ENCODE data around the gene HDAC11. TPM values are rescaled to one million over a fixed set of nuclear protein-coding genes. Genes with fewer than 3 reads are reported as not detected.

HDAC11 gene
- total and polyA plus RNA-seq, 7 donors, result 9.2 to 29.6 (median 22.3) TPM

DNA sequence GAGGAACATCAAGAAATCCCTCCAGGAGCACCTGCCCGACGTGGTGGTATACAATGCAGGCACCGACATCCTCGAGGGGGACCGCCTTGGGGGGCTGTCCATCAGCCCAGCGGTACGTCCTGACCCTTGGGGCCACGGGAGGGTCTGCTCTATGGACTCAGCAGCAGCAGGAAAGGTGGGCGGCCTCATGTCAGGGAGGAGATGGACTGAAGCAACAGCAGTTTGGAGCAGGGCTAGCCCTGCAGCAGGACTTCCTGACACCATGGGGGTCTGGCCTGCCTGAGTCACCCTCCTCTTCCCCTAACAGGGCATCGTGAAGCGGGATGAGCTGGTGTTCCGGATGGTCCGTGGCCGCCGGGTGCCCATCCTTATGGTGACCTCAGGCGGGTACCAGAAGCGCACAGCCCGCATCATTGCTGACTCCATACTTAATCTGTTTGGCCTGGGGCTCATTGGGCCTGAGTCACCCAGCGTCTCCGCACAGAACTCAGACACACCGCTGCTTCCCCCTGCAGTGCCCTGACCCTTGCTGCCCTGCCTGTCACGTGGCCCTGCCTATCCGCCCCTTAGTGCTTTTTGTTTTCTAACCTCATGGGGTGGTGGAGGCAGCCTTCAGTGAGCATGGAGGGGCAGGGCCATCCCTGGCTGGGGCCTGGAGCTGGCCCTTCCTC lies 24.2 kb downstream of the HDAC11 start:
- 91 to 97% (median 94%) methylated on average over 22 to 23 of the region's 23 CpGs for WGBS, 3 donors
- H3K27ac ChIP-seq, result no peak overlapping the region
- DNase-seq, result peak in 1 of 2 donors; percentile 36
- no peak overlapping the region for H3K4me3 ChIP-seq
- no peaks in the 10 kb centered on the region for H3K27me3 ChIP-seq (ENCODE audit: insufficient read depth in 3 of 3, low read length in 2 of 3)
- intact Hi-C loops (cut with DNase I), result no loop called here
- H3K9me3 ChIP-seq, result no peaks in the 10 kb centered on the region
- ATAC-seq, result no peak
- peaks cover 0 to 18% of the 10 kb centered on the region in 2 donors for H3K36me3 ChIP-seq (ENCODE audit: insufficient read depth in 1 of 2, low read depth in 1 of 2)
- TF ChIP-seq, protein P1, sequence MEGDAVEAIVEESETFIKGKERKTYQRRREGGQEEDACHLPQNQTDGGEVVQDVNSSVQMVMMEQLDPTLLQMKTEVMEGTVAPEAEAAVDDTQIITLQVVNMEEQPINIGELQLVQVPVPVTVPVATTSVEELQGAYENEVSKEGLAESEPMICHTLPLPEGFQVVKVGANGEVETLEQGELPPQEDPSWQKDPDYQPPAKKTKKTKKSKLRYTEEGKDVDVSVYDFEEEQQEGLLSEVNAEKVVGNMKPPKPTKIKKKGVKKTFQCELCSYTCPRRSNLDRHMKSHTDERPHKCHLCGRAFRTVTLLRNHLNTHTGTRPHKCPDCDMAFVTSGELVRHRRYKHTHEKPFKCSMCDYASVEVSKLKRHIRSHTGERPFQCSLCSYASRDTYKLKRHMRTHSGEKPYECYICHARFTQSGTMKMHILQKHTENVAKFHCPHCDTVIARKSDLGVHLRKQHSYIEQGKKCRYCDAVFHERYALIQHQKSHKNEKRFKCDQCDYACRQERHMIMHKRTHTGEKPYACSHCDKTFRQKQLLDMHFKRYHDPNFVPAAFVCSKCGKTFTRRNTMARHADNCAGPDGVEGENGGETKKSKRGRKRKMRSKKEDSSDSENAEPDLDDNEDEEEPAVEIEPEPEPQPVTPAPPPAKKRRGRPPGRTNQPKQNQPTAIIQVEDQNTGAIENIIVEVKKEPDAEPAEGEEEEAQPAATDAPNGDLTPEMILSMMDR (IDR thresholded peaks at IDR 0.05), result no peak
- H3K4me1 ChIP-seq, result peaks cover 4% of the 10 kb centered on the region

GRCh38 chr3:13505147-13506130 lies 25.3 kb downstream of the HDAC11 start:
- H3K9me3 ChIP-seq, result no peaks in the 10 kb centered on the region
- intact Hi-C loops (cut with DNase I), result no loop called here
- no peak overlapping the region for H3K4me3 ChIP-seq
- TF ChIP-seq, protein P1 (IDR thresholded peaks at IDR 0.05), result no peak
- peaks cover 0 to 17% of the 10 kb centered on the region in 2 donors for H3K36me3 ChIP-seq (ENCODE audit: insufficient read depth in 1 of 2, low read depth in 1 of 2)
- H3K27ac ChIP-seq, result no peak overlapping the region
- DNase-seq (peak in 1 of 2 donors; percentile 40), ATAC-seq (no peak)
- H3K27me3 ChIP-seq (ENCODE audit: insufficient read depth in 3 of 3, low read length in 2 of 3), result no peaks in the 10 kb centered on the region
- H3K4me1 ChIP-seq, result peaks cover 4% of the 10 kb centered on the region
- 93 to 96% (median 95%) methylated on average over 14 to 16 of the region's 16 CpGs for WGBS, 3 donors

DNA sequence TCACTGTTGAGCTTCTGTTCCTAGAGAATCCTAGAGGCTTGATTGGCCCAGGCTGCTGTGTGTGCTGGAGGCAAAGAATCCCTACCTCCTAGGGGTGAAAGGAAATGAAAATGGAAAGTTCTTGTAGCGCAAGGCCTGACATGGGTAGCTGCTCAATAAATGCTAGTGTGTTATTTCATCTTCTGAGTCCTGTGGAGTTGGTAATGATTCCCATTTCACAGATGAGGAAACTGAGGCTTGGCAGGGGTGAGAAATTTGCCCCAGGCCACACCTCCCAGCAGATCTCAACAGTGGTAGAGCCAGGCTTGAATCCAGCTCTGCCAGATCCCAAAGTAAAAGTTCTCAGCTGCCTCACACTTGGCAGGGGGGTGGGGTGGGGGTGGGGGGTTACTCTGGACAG lies 26.1 kb downstream of the HDAC11 start:
- Histone ChIP-seq H3K27me3 (ENCODE audit: insufficient read depth in 3 of 3, low read length in 2 of 3) (no peaks in the 10 kb centered on the region), H3K4me1 (peaks cover 4% of the 10 kb centered on the region), H3K36me3 (ENCODE audit: insufficient read depth in 1 of 2, low read depth in 1 of 2) (peaks cover 0 to 15% of the 10 kb centered on the region in 2 donors), H3K27ac (no peak overlapping the region), H3K9me3 (no peaks in the 10 kb centered on the region), H3K4me3 (no peak overlapping the region)
- TF ChIP-seq, protein P1 (IDR thresholded peaks at IDR 0.05), result no peak
- 100% methylated on average over 1 of the region's 1 CpG for WGBS, 3 donors
- ATAC-seq (no peak), DNase-seq (no peak)
- intact Hi-C loops (cut with DNase I), result no loop called here

DNA sequence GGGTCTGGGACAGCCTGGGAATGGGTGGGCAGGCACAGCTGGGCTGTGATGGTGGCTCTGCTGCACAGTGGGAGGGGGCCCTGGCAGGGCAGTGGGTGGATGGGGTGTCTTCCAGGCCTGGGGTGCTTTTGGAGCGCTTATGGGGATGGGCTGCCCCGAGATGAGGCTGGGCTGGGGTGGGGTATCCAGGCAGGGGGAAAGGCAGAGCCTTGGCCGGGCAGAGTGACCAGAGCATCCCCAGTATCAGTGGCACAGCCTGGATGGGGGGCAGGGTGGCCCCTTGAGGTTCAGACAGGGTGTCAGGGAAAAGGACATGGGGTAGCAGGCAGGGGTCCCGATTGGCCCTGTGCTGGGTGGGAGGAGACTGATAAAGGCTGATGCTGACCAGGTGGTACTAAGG lies 26.6 kb downstream of the HDAC11 start:
- intact Hi-C loops (cut with DNase I), result no loop called here
- no peaks in the 10 kb centered on the region for H3K27me3 ChIP-seq (ENCODE audit: insufficient read depth in 3 of 3, low read length in 2 of 3)
- no peak overlapping the region for H3K4me3 ChIP-seq
- peaks cover 0 to 11% of the 10 kb centered on the region in 2 donors for H3K36me3 ChIP-seq (ENCODE audit: insufficient read depth in 1 of 2, low read depth in 1 of 2)
- H3K4me1 ChIP-seq, result peaks cover 4% of the 10 kb centered on the region
- DNase-seq (peak in 1 of 2 donors; percentile 49), ATAC-seq (no peak)
- TF ChIP-seq, protein P1 (IDR thresholded peaks at IDR 0.05), result no peak
- H3K9me3 ChIP-seq, result no peaks in the 10 kb centered on the region
- 74 to 77% (median 77%) methylated on average over 4 of the region's 4 CpGs for WGBS, 3 donors
- no peak overlapping the region for H3K27ac ChIP-seq

Measured in psoas muscle (tissue), 8 donors.